Activated CD8-positive, alpha-beta memory T cell treated with anti-CD3 and anti-CD28 coated beads for 4 hours (primary cell): ENCODE measurements around the gene CCNY.

ENCODE experiments used
- DNase-seq, 2 donors: peaks; one replicate each; pipeline ENCODE4 v3.0.0-alpha.2; 2020; ENCODE audit warnings: low read depth in 2 of 2

CCNY gene

GRCh38 chr10:35579726-35580422 is 243.6 kb downstream of the CCNY start:
- no peak for DNase-seq

- no peak for DNase-seq
These were observed 244.1 kb downstream of the CCNY start for GRCh38 chr10:35580423-35580770.

GRCh38 chr10:35581655-35582054 is 245.3 kb downstream of the CCNY start:
- DNase-seq: no peak

- no peak for DNase-seq
These were observed 248.6 kb downstream of the CCNY start for GRCh38 chr10:35584946-35585345.

- DNase-seq: no peak
These were observed 249.0 kb downstream of the CCNY start for GRCh38 chr10:35585356-35585755.

- DNase-seq: no peak
These were observed 249.7 kb downstream of the CCNY start for GRCh38 chr10:35585903-35586535.

- DNase-seq: no peak
These were observed 252.5 kb downstream of the CCNY start for GRCh38 chr10:35588836-35589235.

GRCh38 chr10:35592441-35592840 is 256.1 kb downstream of the CCNY start:
- DNase-seq: no peak

GRCh38 chr10:35594115-35595079 is 258.1 kb downstream of the CCNY start:
- no peak for DNase-seq

- no peak for DNase-seq
These were observed 258.8 kb downstream of the CCNY start for GRCh38 chr10:35595106-35595505.

- DNase-seq: no peak
These were observed 262.1 kb downstream of the CCNY start for GRCh38 chr10:35598379-35598778.

- DNase-seq: no peak
These were observed 263.9 kb downstream of the CCNY start for GRCh38 chr10:35600193-35600592.

- no peak for DNase-seq
These were observed 268.9 kb downstream of the CCNY start, which contains the start of gene GJD4 for GRCh38 chr10:35605191-35605590. TSS of gene GJD4 (plus strand) at chr10:35605341. CDS start at chr10:35605568, 227 bp downstream.

GRCh38 chr10:35606430-35606829 is 270.1 kb downstream of the CCNY start:
- no peak for DNase-seq

- no peak for DNase-seq
These were observed 271.4 kb downstream of the CCNY start for GRCh38 chr10:35607475-35608327.

GRCh38 chr10:35608328-35608672 is 272.0 kb downstream of the CCNY start:
- no peak for DNase-seq

GRCh38 chr10:35611750-35612149 is 275.4 kb downstream of the CCNY start:
- no peak for DNase-seq

- no peak for DNase-seq
These were observed 276.2 kb downstream of the CCNY start for GRCh38 chr10:35612385-35613106.

- no peak for DNase-seq
These were observed 276.8 kb downstream of the CCNY start for GRCh38 chr10:35613107-35613440.

GRCh38 chr10:35613597-35614226 is 277.4 kb downstream of the CCNY start:
- no peak for DNase-seq

GRCh38 chr10:35614312-35614711 is 278.0 kb downstream of the CCNY start:
- no peak for DNase-seq
